Neural progenitor cell (in vitro differentiated cells): ENCODE data around the gene ALDH1A3.

Source experiments
- EZH2 ChIP-seq: fragments of 200-600 bp; sonication (generic); IDR thresholded peaks from 2 replicates; pipeline ENCODE4 v1.6.1; 2017; ENCODE audit warnings: antibody characterized with exemption, mild to moderate bottlenecking, moderate library complexity
- TF ChIP-seq, protein P1 (sequence below): fragments of 200-600 bp; sonication (generic); IDR thresholded peaks from 2 replicates; pipeline ENCODE4 v1.5.1; 2017; ENCODE audit warnings: antibody characterized with exemption, mild to moderate bottlenecking

- no peak for TF ChIP-seq EZH2
- TF ChIP-seq, protein P1, sequence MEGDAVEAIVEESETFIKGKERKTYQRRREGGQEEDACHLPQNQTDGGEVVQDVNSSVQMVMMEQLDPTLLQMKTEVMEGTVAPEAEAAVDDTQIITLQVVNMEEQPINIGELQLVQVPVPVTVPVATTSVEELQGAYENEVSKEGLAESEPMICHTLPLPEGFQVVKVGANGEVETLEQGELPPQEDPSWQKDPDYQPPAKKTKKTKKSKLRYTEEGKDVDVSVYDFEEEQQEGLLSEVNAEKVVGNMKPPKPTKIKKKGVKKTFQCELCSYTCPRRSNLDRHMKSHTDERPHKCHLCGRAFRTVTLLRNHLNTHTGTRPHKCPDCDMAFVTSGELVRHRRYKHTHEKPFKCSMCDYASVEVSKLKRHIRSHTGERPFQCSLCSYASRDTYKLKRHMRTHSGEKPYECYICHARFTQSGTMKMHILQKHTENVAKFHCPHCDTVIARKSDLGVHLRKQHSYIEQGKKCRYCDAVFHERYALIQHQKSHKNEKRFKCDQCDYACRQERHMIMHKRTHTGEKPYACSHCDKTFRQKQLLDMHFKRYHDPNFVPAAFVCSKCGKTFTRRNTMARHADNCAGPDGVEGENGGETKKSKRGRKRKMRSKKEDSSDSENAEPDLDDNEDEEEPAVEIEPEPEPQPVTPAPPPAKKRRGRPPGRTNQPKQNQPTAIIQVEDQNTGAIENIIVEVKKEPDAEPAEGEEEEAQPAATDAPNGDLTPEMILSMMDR = no peak
Measured at GRCh38 chr15:100941536-100941935, 61.9 kb downstream of the ALDH1A3 start.
